ENCODE data around the gene SCAMP1. TPM values are rescaled to one million over a fixed set of nuclear protein-coding genes. Genes with fewer than 3 reads are reported as not detected.
"Not testable (repeated sequence)": the region's sequence is repeated elsewhere in the genome, so short reads cannot be mapped to it uniquely, and the experiment has no call there.

The SCAMP1 gene
- total RNA-seq, 1 donor from 2014 or later = 45.4 TPM

DNA sequence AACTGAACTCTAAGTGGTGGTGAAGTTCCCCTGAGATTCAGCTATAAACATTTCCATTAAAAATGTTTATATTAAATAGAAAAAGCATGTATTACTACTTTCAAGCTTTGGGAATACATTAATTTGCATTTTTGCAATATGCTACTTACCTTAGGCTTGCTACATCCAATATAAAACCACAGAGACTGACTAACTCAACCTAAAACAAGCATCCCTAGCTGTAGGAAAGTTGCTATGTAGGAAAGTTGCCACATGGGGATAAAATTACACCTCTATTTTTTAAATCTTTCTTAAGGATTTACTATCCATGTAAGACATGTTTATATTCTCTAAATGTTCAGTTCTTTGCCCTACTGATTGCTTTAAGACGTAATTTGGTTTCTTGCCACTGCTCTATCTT, 12.8 kb downstream of the SCAMP1 start:
- no peaks in the 10 kb centered on the region for H3K27me3 Mint-ChIP-seq (ENCODE audit: low read depth)
- TF ChIP-seq, protein P1, sequence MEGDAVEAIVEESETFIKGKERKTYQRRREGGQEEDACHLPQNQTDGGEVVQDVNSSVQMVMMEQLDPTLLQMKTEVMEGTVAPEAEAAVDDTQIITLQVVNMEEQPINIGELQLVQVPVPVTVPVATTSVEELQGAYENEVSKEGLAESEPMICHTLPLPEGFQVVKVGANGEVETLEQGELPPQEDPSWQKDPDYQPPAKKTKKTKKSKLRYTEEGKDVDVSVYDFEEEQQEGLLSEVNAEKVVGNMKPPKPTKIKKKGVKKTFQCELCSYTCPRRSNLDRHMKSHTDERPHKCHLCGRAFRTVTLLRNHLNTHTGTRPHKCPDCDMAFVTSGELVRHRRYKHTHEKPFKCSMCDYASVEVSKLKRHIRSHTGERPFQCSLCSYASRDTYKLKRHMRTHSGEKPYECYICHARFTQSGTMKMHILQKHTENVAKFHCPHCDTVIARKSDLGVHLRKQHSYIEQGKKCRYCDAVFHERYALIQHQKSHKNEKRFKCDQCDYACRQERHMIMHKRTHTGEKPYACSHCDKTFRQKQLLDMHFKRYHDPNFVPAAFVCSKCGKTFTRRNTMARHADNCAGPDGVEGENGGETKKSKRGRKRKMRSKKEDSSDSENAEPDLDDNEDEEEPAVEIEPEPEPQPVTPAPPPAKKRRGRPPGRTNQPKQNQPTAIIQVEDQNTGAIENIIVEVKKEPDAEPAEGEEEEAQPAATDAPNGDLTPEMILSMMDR (IDR thresholded peaks at IDR 0.05; ENCODE audit: unreplicated experiment) = no peak
- no peak overlapping the region for H3K4me3 Mint-ChIP-seq
- no peak for DNase-seq (ENCODE audit: low spot score in 2 of 2, unreplicated experiment in 2 of 2)
- no peak overlapping the region for H3K27ac Mint-ChIP-seq
- H3K4me1 Mint-ChIP-seq = peaks cover 2% of the 10 kb centered on the region
- H3K36me3 Mint-ChIP-seq = no peaks in the 10 kb centered on the region
- no peaks in the 10 kb centered on the region for H3K9me3 Mint-ChIP-seq

DNA sequence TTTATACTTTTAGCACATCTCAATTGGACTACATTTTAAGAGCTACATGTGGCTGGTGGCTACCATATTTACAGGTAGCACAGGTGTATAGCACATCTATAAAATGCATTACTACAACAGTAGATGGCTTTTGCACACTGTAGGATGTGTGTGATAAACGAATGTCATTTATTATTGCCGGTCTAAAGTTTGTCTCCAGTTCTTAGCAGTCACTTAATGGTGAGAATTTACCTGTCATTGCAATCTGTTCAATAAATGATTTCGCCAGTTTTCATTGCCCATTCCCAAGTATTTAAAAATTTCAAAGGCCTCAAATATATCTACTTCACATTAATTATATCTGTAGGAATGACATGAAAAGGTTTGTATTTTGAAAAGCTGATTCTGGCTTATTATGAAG, 15.9 kb downstream of the SCAMP1 start:
- H3K4me1 Mint-ChIP-seq = peaks cover under 1% of the 10 kb centered on the region

DNA sequence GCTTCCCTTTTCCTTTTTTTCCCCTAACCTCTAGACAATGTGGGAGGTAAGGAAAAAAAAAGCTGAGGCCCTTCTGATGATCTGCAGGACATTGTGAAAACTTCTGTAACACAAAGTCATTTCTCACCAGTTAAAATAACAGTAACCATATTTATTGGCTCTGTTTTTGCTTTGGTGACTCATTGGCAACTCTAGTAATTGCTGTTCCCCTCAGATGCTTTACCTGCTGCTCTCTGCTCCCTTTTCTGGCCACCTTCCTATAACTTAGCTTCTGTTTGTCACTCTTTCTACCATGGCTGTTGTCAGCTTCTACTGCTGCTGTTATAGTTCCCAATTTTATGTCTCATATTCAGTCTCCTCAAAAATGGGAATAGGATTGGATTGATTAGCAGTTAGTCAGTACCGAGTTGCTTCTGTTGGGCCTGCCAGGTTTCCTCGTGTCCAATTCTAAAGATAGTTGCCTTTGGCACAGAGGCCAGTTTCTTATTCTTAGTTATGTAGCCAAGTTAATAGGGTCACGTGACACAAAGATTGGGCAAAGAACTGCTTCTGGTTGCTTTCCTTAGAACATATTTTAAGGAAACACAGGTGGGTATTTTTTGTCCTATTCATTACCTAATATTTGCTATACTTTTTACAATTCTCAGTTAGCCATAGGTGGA, 16.8 kb downstream of the SCAMP1 start:
- DNase-seq (ENCODE audit: low spot score in 2 of 2, unreplicated experiment in 2 of 2) = no peak
- Mint-ChIP-seq H3K36me3 (peaks cover 4% of the 10 kb centered on the region), H3K4me1 (no peaks in the 10 kb centered on the region), H3K27ac (no peak overlapping the region), H3K9me3 (no peaks in the 10 kb centered on the region), H3K27me3 (ENCODE audit: low read depth) (no peaks in the 10 kb centered on the region), H3K4me3 (no peak overlapping the region)
- TF ChIP-seq, protein P1 (IDR thresholded peaks at IDR 0.05; ENCODE audit: unreplicated experiment) = no peak

More for the DNA sequence above, 15.9 kb downstream of the SCAMP1 start:
- H3K36me3 Mint-ChIP-seq = peaks cover 2% of the 10 kb centered on the region
- H3K27ac Mint-ChIP-seq = no peak overlapping the region
- TF ChIP-seq, protein P1 (IDR thresholded peaks at IDR 0.05; ENCODE audit: unreplicated experiment) = no peak
- DNase-seq (ENCODE audit: low spot score in 2 of 2, unreplicated experiment in 2 of 2) = no peak
- no peaks in the 10 kb centered on the region for H3K27me3 Mint-ChIP-seq (ENCODE audit: low read depth)
- no peaks in the 10 kb centered on the region for H3K9me3 Mint-ChIP-seq
- no peak overlapping the region for H3K4me3 Mint-ChIP-seq

DNA sequence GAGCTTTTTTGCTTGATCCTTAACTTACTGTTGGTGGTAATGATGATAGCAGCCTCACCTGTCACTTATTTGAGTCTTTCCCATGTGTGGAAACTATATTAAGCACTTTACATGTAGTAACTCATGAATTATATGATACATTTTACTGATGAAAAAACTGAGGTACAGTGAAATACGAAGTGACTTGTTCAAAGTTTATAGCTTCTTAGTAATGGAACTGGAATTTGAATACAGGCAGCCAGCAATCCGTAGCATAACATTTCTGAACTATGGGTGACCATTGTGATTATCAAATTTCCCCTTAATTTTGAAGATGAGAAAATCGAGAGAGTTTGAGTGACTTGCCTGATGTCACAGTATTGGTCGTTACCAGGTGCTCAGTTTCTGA, 17.3 kb downstream of the SCAMP1 start:
- Mint-ChIP-seq H3K27ac (no peak overlapping the region), H3K36me3 (peaks cover 4% of the 10 kb centered on the region), H3K27me3 (ENCODE audit: low read depth) (no peaks in the 10 kb centered on the region), H3K4me3 (no peak overlapping the region), H3K4me1 (no peaks in the 10 kb centered on the region), H3K9me3 (peaks cover 4% of the 10 kb centered on the region)
- no peak for DNase-seq (ENCODE audit: low spot score in 2 of 2, unreplicated experiment in 2 of 2)
- TF ChIP-seq, protein P1 (IDR thresholded peaks at IDR 0.05; ENCODE audit: unreplicated experiment) = no peak

DNA sequence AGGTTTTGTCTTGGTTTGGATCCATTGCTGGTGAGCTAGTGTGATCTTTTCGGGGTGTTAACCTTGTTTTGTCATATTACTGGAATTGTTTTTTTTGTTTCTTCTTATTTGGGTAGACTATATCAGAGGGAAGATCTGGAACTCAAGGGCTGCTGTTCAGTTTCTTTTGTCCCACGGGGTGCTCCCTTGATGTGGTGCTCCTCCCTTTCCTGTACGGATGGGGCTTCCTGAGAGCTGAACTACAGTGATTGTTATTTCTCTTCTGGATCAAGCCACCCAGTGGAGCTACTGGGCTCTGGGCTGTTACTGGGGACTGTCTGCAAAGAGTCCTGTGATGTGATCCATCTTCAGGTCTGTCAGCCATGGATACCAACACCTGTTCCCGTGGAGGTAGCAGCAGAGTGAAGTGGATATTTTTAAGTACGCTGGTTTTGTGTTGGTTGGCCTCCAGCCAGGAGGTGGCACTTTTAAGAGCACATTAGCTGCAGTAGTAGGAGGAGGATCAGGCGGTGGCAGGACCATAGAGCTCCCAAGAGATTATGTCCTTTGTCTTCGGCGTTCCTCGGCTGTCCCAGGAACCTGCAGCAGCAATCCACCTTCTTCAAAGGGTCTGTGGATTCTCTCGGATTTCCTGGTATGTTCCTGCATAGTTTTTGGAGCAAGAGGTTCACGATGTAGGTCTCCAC, 27.2 kb downstream of the SCAMP1 start:
- Mint-ChIP-seq H3K36me3 (peaks cover 64% of the 10 kb centered on the region), H3K4me3 (no peak overlapping the region), H3K4me1 (no peaks in the 10 kb centered on the region), H3K27ac (no peak overlapping the region), H3K9me3 (peaks cover 66% of the 10 kb centered on the region), H3K27me3 (ENCODE audit: low read depth) (no peaks in the 10 kb centered on the region)
- TF ChIP-seq, protein P1 (IDR thresholded peaks at IDR 0.05; ENCODE audit: unreplicated experiment) = no peak
- no peak for DNase-seq (ENCODE audit: low spot score in 2 of 2, unreplicated experiment in 2 of 2)

DNA sequence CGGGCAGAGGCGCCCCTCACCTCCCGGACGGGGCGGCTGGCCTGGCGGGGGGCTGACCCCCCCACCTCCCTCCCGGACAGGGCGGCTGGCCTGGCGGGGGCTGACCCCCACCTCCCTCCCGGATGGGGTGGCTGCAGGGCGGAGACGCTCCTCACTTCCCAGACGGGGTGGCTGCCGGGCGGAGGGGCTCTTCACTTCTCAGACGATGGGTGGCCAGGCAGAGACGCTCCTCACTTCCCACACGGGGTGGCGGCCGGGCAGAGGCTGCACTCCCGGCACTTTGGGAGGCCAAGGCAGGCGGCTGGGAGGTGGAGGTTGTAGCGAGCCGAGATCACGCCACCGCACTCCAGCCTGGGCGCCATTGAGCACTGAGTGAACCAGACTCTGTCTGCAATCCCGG, 30.9 kb downstream of the SCAMP1 start:
- not testable (repeated sequence) for H3K4me1 Mint-ChIP-seq; H3K27me3 Mint-ChIP-seq (ENCODE audit: low read depth); H3K4me3 Mint-ChIP-seq; H3K27ac Mint-ChIP-seq; DNase-seq (ENCODE audit: low spot score in 2 of 2, unreplicated experiment in 2 of 2)
- Mint-ChIP-seq H3K9me3 (peaks cover 33% of the 10 kb centered on the region), H3K36me3 (peaks cover 47% of the 10 kb centered on the region)
